Colonic mucosa (tissue), 4 donors: ENCODE measurements around the gene BLOC1S6. TPM values are rescaled to one million over a fixed set of nuclear protein-coding genes. Genes with fewer than 3 reads are reported as not detected.
A peak's percentile ranks its signal among the peaks of the same experiment; 100 is the strongest.

ENCODE experiments used
- DNase-seq: peaks from one replicate; pipeline ENCODE4 v3.0.0-alpha.2; 2020
- H3K27ac ChIP-seq: fragments of 200-600 bp; one replicate; pipeline ENCODE4 v1.8.0; 2021
- H3K27me3 ChIP-seq: fragments of 200-600 bp; one replicate; pipeline ENCODE4 v1.8.0; 2021
- H3K36me3 ChIP-seq: fragments of 200-600 bp; one replicate; pipeline ENCODE4 v1.8.0; 2021
- H3K4me1 ChIP-seq: fragments of 200-600 bp; one replicate; pipeline ENCODE4 v1.8.0; 2021; ENCODE audit warnings: mild to moderate bottlenecking
- H3K4me3 ChIP-seq: fragments of 200-600 bp; one replicate; pipeline ENCODE4 v1.8.0; 2021
- H3K9ac ChIP-seq, 2 donors: one replicate each; pipeline ENCODE4 v1.7.0; 2013; ENCODE audit warnings: control low read depth in 2 of 2, low read depth in 2 of 2, low read length in 2 of 2
- H3K9me3 ChIP-seq: fragments of 200-600 bp; one replicate; pipeline ENCODE4 v1.8.0; 2021
- CTCF ChIP-seq: fragments of 200-600 bp; IDR thresholded peaks from one replicate; pipeline ENCODE4 v1.8.0; 2022; ENCODE audit warnings: antibody characterized with exemption, mild to moderate bottlenecking
- intact Hi-C: fragments of 100-400 bp; cut with DNase I; formaldehyde crosslinking; loops from one replicate; pipeline ENCODE4 v1.14.1; 2022
- total RNA-seq, 2 donors: library from RNA; stranded (reverse); fragmentation: NEBNext Ultra II Directional in 1 of 2; extraction: Animal tissue kit (Norgen Biotek cat#: 25700) in 1 of 2; gene quantifications; one replicate each; pipeline ENCODE4 v1.2.1, GENCODE V29; 2021
- donor health status: healthy.
- donor health status: DM: no; HTN: no; CAD: no.
- donor health status: DM: no; HTN: no; CAD: no.

Gene BLOC1S6
- total RNA-seq, 2 donors from 2014 or later, result 28.3 to 31.9 TPM

- DNase-seq, result no peak
- no peak for TF ChIP-seq CTCF
These were observed 31.6 kb downstream of the BLOC1S6 start for GRCh38 chr15:45618813-45619212.

GRCh38 chr15:45628136-45628535 is 41.0 kb downstream of the BLOC1S6 start:
- Histone ChIP-seq H3K9ac (no peak overlapping the region), H3K27ac (no peak overlapping the region), H3K27me3 (no peaks in the 10 kb centered on the region), H3K9me3 (no peaks in the 10 kb centered on the region), H3K4me3 (no peak overlapping the region), H3K4me1 (no peaks in the 10 kb centered on the region), H3K36me3 (no peaks in the 10 kb centered on the region)
- DNase-seq, result no peak
- intact Hi-C loops, result no loop called here
- TF ChIP-seq CTCF, result no peak

More at GRCh38 chr15:45618813-45619212, 31.6 kb downstream of the BLOC1S6 start:
- intact Hi-C loops, result no loop called here
- Histone ChIP-seq H3K9me3 (no peaks in the 10 kb centered on the region), H3K27me3 (no peaks in the 10 kb centered on the region), H3K4me3 (no peak overlapping the region), H3K4me1 (peaks cover 5% of the 10 kb centered on the region), H3K36me3 (no peaks in the 10 kb centered on the region), H3K9ac (no peak overlapping the region), H3K27ac (no peak overlapping the region)

- no peak for TF ChIP-seq CTCF
- no peaks in the 10 kb centered on the region for H3K4me1 ChIP-seq
- H3K4me3 ChIP-seq, result no peak overlapping the region
- H3K9ac ChIP-seq, result peak overlapping the region in 1 of 2 donors; percentile 43
- H3K27me3 ChIP-seq, result no peaks in the 10 kb centered on the region
- intact Hi-C loops, result no loop called here
- peak; percentile 66 for DNase-seq
- no peaks in the 10 kb centered on the region for H3K9me3 ChIP-seq
- no peaks in the 10 kb centered on the region for H3K36me3 ChIP-seq
- peak overlapping the region; percentile 61 for H3K27ac ChIP-seq
These were observed 43.9 kb downstream of the BLOC1S6 start for GRCh38 chr15:45630917-45631691.

- H3K27ac ChIP-seq, result peak overlapping the region; percentile 61
- intact Hi-C loops, result no loop called here
These were observed 44.6 kb downstream of the BLOC1S6 start for GRCh38 chr15:45631776-45632175.

More at GRCh38 chr15:45631776-45632175, 44.6 kb downstream of the BLOC1S6 start:
- no peaks in the 10 kb centered on the region for H3K4me1 ChIP-seq
- no peaks in the 10 kb centered on the region for H3K36me3 ChIP-seq
- no peaks in the 10 kb centered on the region for H3K9me3 ChIP-seq
- DNase-seq, result no peak
- no peak for TF ChIP-seq CTCF
- no peak overlapping the region for H3K4me3 ChIP-seq
- peak overlapping the region in 1 of 2 donors; percentile 43 for H3K9ac ChIP-seq
- no peaks in the 10 kb centered on the region for H3K27me3 ChIP-seq
